KOPT-K1 (cell line): ENCODE measurements around the gene EFNA4.

Experiments
- H3K27ac ChIP-seq: fragments of 200-600 bp; sonication (generic); 2 replicates; pipeline ENCODE4 v1.5.1; 2016; ENCODE audit warnings: antibody characterized with exemption, mild to moderate bottlenecking, low read depth, low read length; ENCODE audit not compliant: poor library complexity, severe bottlenecking
- H3K36me3 ChIP-seq: fragments of 200-600 bp; sonication (generic); 2 replicates; pipeline ENCODE4 v1.5.1; 2017; ENCODE audit warnings: antibody characterized with exemption, mild to moderate bottlenecking, low read length, moderate library complexity; ENCODE audit not compliant: insufficient read depth
- H3K9me3 ChIP-seq: fragments of 200-600 bp; sonication (generic); 2 replicates; pipeline ENCODE4 v1.5.1; 2017; ENCODE audit warnings: antibody characterized with exemption, low read length, mild to moderate bottlenecking; ENCODE audit not compliant: insufficient read depth, poor library complexity, severe bottlenecking

EFNA4 gene

GRCh38 chr1:155072531-155073289 is 9.2 kb downstream of the EFNA4 start:
- Histone ChIP-seq H3K9me3 (no peaks in the 10 kb centered on the region), H3K27ac (no peak overlapping the region), H3K36me3 (no peaks in the 10 kb centered on the region)

- Histone ChIP-seq H3K36me3 (no peaks in the 10 kb centered on the region), H3K9me3 (no peaks in the 10 kb centered on the region), H3K27ac (no peak overlapping the region)
Observed at GRCh38 chr1:155073377-155074242, 10.1 kb downstream of the EFNA4 start.

- H3K27ac ChIP-seq, result no peak overlapping the region
- H3K9me3 ChIP-seq, result no peaks in the 10 kb centered on the region
- no peaks in the 10 kb centered on the region for H3K36me3 ChIP-seq
Observed at GRCh38 chr1:155075535-155075934, 12.0 kb downstream of the EFNA4 start.

- no peaks in the 10 kb centered on the region for H3K9me3 ChIP-seq
- H3K27ac ChIP-seq, result no peak overlapping the region
- no peaks in the 10 kb centered on the region for H3K36me3 ChIP-seq
Observed at GRCh38 chr1:155076371-155076770, 12.8 kb downstream of the EFNA4 start.

- no peaks in the 10 kb centered on the region for H3K9me3 ChIP-seq
- no peaks in the 10 kb centered on the region for H3K36me3 ChIP-seq
- no peak overlapping the region for H3K27ac ChIP-seq
Observed at GRCh38 chr1:155077346-155077745, 13.8 kb downstream of the EFNA4 start.

GRCh38 chr1:155077758-155078445 is 14.4 kb downstream of the EFNA4 start:
- Histone ChIP-seq H3K36me3 (no peaks in the 10 kb centered on the region), H3K27ac (no peak overlapping the region), H3K9me3 (no peaks in the 10 kb centered on the region)

GRCh38 chr1:155078469-155079209 is 15.1 kb downstream of the EFNA4 start, which contains the start of gene EFNA3:
TSS of gene EFNA3 (plus strand) at chr1:155078837. CDS start at chr1:155078942, 105 bp downstream.
- no peaks in the 10 kb centered on the region for H3K36me3 ChIP-seq
- H3K27ac ChIP-seq, result no peak within 1 kb of the TSS
- H3K9me3 ChIP-seq, result no peaks in the 10 kb centered on the region

GRCh38 chr1:155079210-155079486 is 15.6 kb downstream of the EFNA4 start:
- Histone ChIP-seq H3K36me3 (no peaks in the 10 kb centered on the region), H3K9me3 (no peaks in the 10 kb centered on the region), H3K27ac (no peak overlapping the region)

- Histone ChIP-seq H3K36me3 (no peaks in the 10 kb centered on the region), H3K9me3 (no peaks in the 10 kb centered on the region), H3K27ac (no peak overlapping the region)
Observed at GRCh38 chr1:155079487-155080311, 16.2 kb downstream of the EFNA4 start.

- no peaks in the 10 kb centered on the region for H3K36me3 ChIP-seq
- H3K27ac ChIP-seq, result no peak overlapping the region
- no peaks in the 10 kb centered on the region for H3K9me3 ChIP-seq
Observed at GRCh38 chr1:155080312-155081228, 17.0 kb downstream of the EFNA4 start.

- Histone ChIP-seq H3K27ac (no peak overlapping the region), H3K36me3 (no peaks in the 10 kb centered on the region), H3K9me3 (no peaks in the 10 kb centered on the region)
Observed at GRCh38 chr1:155081472-155082300, 18.1 kb downstream of the EFNA4 start.

- H3K27ac ChIP-seq, result no peak overlapping the region
- H3K9me3 ChIP-seq, result no peaks in the 10 kb centered on the region
- H3K36me3 ChIP-seq, result no peaks in the 10 kb centered on the region
Observed at GRCh38 chr1:155082301-155083051, 18.9 kb downstream of the EFNA4 start.
